Neural cell (in vitro differentiated cells): ENCODE measurements around the gene EPHX1.

Experiments used
- CTCF ChIP-seq: fragments of 450-650 bp; IDR thresholded peaks from 2 replicates; pipeline ENCODE4 v1.5.1; 2014; ENCODE audit warnings: antibody characterized with exemption, mild to moderate bottlenecking, moderate library complexity; ENCODE audit not compliant: poor library complexity, severe bottlenecking
- SMC3 ChIP-seq: fragments of 450-650 bp; conservative IDR thresholded peaks from 2 replicates; pipeline ENCODE4 v1.6.1; 2014; ENCODE audit warnings: antibody characterized with exemption, mild to moderate bottlenecking, moderate library complexity; ENCODE audit not compliant: poor library complexity
- TAF1 ChIP-seq: IDR thresholded peaks from 2 replicates; pipeline ENCODE4 v1.6.1; 2012; ENCODE audit warnings: low read depth

- TF ChIP-seq SMC3 (no peak), TAF1 (no peak), CTCF (no peak)
Observed at GRCh38 chr1:225794954-225795353, 15.0 kb upstream of the EPHX1 start.
